ENCODE results near the gene SLC35F5. TPM values are rescaled to one million over a fixed set of nuclear protein-coding genes. Genes with fewer than 3 reads are reported as not detected.
"Not testable (repeated sequence)": the region's sequence is repeated elsewhere in the genome, so short reads cannot be mapped to it uniquely, and the experiment has no call there.

SLC35F5 gene
- total RNA-seq, 2 experiments from 2014 or later = 18.3 to 19.2 TPM

- Histone ChIP-seq H3K4me1 (ENCODE audit: insufficient read depth, low read length) (peaks cover 10% of the 10 kb centered on the region), H3K27ac (ENCODE audit: low read depth in 1 of 2, low read length in 2 of 2) (no peak overlapping the region), H3K36me3 (ENCODE audit: insufficient read depth, low read length) (peaks cover 2% of the 10 kb centered on the region), H3K9me3 (ENCODE audit: control insufficient read depth in 1 of 2, insufficient read depth in 1 of 2, low read length in 2 of 2) (peaks cover 0 to 4% of the 10 kb centered on the region in 2 experiments), H3K4me3 (ENCODE audit: low read length) (peak overlapping the region; percentile 15), H3K27me3 (ENCODE audit: control insufficient read depth in 1 of 2, insufficient read depth in 2 of 2, low read length in 2 of 2) (no peaks in the 10 kb centered on the region)
- Mint-ChIP-seq H3K4me1 (ENCODE audit: low read depth) (peaks cover 15% of the 10 kb centered on the region), H3K4me3 (peak overlapping the region; percentile 17), H3K27ac (no peak overlapping the region), H3K9me3 (no peaks in the 10 kb centered on the region), H3K27me3 (no peaks in the 10 kb centered on the region), H3K36me3 (ENCODE audit: low read depth) (no peaks in the 10 kb centered on the region)
- peak; percentile 61 for TF ChIP-seq CTCF (IDR thresholded peaks at IDR 0.05)
- ChIA-PET CTCF (interaction anchor here (1.0 to 1.1 kb wide), 3 partner anchors 9 to 96 kb away, joined by 3 to 8 read pairs (median 3); no protein-coding TSS in a partner anchor), POLR2A (interaction anchor here (1.0 kb wide), 1 partner anchor 97 kb away, joined by 4 read pairs; no protein-coding TSS in a partner anchor)
- DNase-seq (peak in 11 of 14 experiments; percentile 13 to 77 (median 21)), ATAC-seq (ENCODE audit: poor library complexity) (peak; percentile 81)
- intact Hi-C loops (cut with DNase I, micrococcal nuclease) = no loop called here
Measured at GRCh38 chr2:113700186-113700841, 56.1 kb downstream of the SLC35F5 start.

- H3K4me1 Mint-ChIP-seq (ENCODE audit: low read depth) = peaks cover 25% of the 10 kb centered on the region
- H3K4me3 Mint-ChIP-seq = no peak overlapping the region
- H3K27ac Mint-ChIP-seq = no peak overlapping the region
- DNase-seq (peak in 1 of 14 experiments; percentile 38), ATAC-seq (ENCODE audit: poor library complexity) (no peak)
- no peaks in the 10 kb centered on the region for H3K36me3 Mint-ChIP-seq (ENCODE audit: low read depth)
- Histone ChIP-seq H3K4me1 (ENCODE audit: insufficient read depth, low read length) (peaks cover 19% of the 10 kb centered on the region), H3K4me3 (ENCODE audit: low read length) (no peak overlapping the region), H3K36me3 (ENCODE audit: insufficient read depth, low read length) (no peaks in the 10 kb centered on the region), H3K27me3 (ENCODE audit: control insufficient read depth in 1 of 2, insufficient read depth in 2 of 2, low read length in 2 of 2) (no peaks in the 10 kb centered on the region), H3K27ac (ENCODE audit: low read depth in 1 of 2, low read length in 2 of 2) (no peak overlapping the region), H3K9me3 (ENCODE audit: control insufficient read depth in 1 of 2, insufficient read depth in 1 of 2, low read length in 2 of 2) (no peaks in the 10 kb centered on the region)
- TF ChIP-seq CTCF (IDR thresholded peaks at IDR 0.05) = no peak
- ChIA-PET POLR2A (interaction anchor here (1.0 kb wide), 1 partner anchor 57 kb away, joined by 3 read pairs; the partner anchor contains the start of gene SLC35F5), CTCF (no interaction called here)
- intact Hi-C loops (cut with DNase I, micrococcal nuclease) = no loop called here
- H3K9me3 Mint-ChIP-seq = no peaks in the 10 kb centered on the region
- no peaks in the 10 kb centered on the region for H3K27me3 Mint-ChIP-seq
Measured at GRCh38 chr2:113698892-113699447, 57.5 kb downstream of the SLC35F5 start.

GRCh38 chr2:113698251-113698650 is 58.2 kb downstream of the SLC35F5 start:
- CTCF ChIA-PET; H3K4me3 ChIP-seq (ENCODE audit: low read length); H3K9me3 Mint-ChIP-seq; H3K9me3 ChIP-seq (ENCODE audit: control insufficient read depth in 1 of 2, insufficient read depth in 1 of 2, low read length in 2 of 2); H3K36me3 Mint-ChIP-seq (ENCODE audit: low read depth); H3K36me3 ChIP-seq (ENCODE audit: insufficient read depth, low read length); H3K27ac Mint-ChIP-seq; H3K27ac ChIP-seq (ENCODE audit: low read depth in 1 of 2, low read length in 2 of 2); ATAC-seq (ENCODE audit: poor library complexity); H3K4me3 Mint-ChIP-seq; H3K27me3 Mint-ChIP-seq; H3K27me3 ChIP-seq (ENCODE audit: control insufficient read depth in 1 of 2, insufficient read depth in 2 of 2, low read length in 2 of 2); intact Hi-C loops (cut with DNase I, micrococcal nuclease); DNase-seq: not testable (repeated sequence)
- POLR2A ChIA-PET = interaction anchor here (1.0 kb wide), 1 partner anchor 58 kb away, joined by 3 read pairs; the partner anchor contains the start of gene SLC35F5
- H3K4me1 Mint-ChIP-seq (ENCODE audit: low read depth) = peaks cover 32% of the 10 kb centered on the region
- peaks cover 26% of the 10 kb centered on the region for H3K4me1 ChIP-seq (ENCODE audit: insufficient read depth, low read length)
